Mucosa of descending colon (tissue), 3 donors: ENCODE measurements around the gene OBSCN. TPM values are rescaled to one million over a fixed set of nuclear protein-coding genes. Genes with fewer than 3 reads are reported as not detected.
A peak's percentile ranks its signal among the peaks of the same experiment; 100 is the strongest.

Source experiments
- ATAC-seq: fragments of 200-7000 bp; cut with Tn5 transposase; one replicate; pipeline ENCODE4 v1.9.1; 2020; ENCODE audit warnings: mild to moderate bottlenecking, moderate library complexity
- DNase-seq, 3 donors: peaks; one replicate each; pipeline ENCODE4 v3.0.0-alpha.2; 2020
- H3K36me3 ChIP-seq: fragments of 200-600 bp; one replicate; pipeline ENCODE4 v1.8.0; 2021; ENCODE audit warnings: low read depth, mild to moderate bottlenecking
- H3K4me1 ChIP-seq: fragments of 200-600 bp; one replicate; pipeline ENCODE4 v1.8.0; 2021; ENCODE audit warnings: low read depth, mild to moderate bottlenecking
- H3K4me3 ChIP-seq: fragments of 200-600 bp; one replicate; pipeline ENCODE4 v1.8.0; 2021; ENCODE audit warnings: mild to moderate bottlenecking
- H3K9me3 ChIP-seq: fragments of 200-600 bp; one replicate; pipeline ENCODE4 v1.8.0; 2021; ENCODE audit warnings: mild to moderate bottlenecking
- intact Hi-C, 2 donors: fragments of 100-400 bp; cut with DNase I in 1 of 2; cut with micrococcal nuclease in 1 of 2; formaldehyde crosslinking; loops; one replicate each; pipeline versions ENCODE4 v1.11.0 to v1.11.1; 2022; cut with DNase I, micrococcal nuclease
- total RNA-seq, 3 donors: library from RNA; stranded (reverse); fragmentation: NEBNext Ultra II Directional in 2 of 3; extraction: Animal tissue kit (Norgen Biotek cat#: 25700) in 2 of 3; gene quantifications; one replicate each; pipeline versions ENCODE4 v1.2.1 to v1.2.4, GENCODE V29; 2021 to 2023
- TF ChIP-seq, protein P1 (sequence below): fragments of 200-600 bp; IDR thresholded peaks from one replicate; pipeline ENCODE4 v1.8.0; 2022; ENCODE audit warnings: antibody characterized with exemption, mild to moderate bottlenecking
- donor health status: DM: no; HTN: no; CAD: no; lungs with moderate emphysema.
- donor health status: DM: no; HTN: no; CAD: no.
- donor health status: DM: no; HTN: yes; CAD: no.

OBSCN gene
- total RNA-seq, 3 donors from 2014 or later = 4.2 to 30.9 (median 7.5) TPM

DNA sequence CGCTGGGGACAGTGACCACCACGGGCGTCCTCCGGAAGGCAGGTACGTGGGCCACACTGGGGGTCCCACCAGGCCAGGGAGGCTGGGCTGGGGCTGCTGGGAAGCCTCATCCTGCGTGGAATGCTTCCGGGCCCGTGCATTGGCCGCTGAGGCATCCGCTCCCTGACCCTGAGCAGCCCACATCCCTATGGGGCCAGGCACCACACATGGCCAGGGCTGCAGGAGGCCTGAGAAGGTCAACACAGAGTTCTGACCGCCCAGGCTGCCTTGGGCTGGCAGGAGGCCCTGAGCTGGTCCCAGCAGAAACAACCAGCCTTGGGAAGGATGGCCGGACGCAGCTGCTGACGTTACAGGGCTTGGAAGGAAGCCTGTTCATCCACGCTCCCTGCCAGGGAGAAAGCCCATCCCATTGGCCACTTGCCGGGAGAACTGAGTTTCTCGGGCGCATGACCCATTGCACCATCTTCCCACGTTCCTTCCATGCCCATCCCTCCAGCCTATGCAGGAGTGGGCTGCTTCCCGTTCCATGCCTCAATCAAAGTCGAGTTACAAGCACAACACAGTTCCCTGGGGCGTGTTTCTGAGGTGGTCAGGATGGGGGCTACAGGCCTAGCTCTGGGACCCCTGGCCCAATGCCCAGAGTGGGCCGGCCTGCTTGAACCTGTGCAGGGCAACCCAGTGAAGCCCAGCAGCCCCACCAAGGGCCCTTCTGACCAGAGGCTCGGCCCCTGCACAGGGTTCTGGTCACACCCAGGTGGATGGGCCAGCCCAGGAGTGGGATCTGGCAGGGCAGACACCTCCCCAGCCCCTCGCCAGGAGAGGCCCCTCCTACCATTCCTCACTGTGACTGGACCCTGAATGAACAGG is 167.1 kb downstream of the OBSCN start:
- Histone ChIP-seq H3K4me1 (peaks cover 15% of the 10 kb centered on the region), H3K36me3 (no peaks in the 10 kb centered on the region), H3K4me3 (no peak overlapping the region), H3K9me3 (no peaks in the 10 kb centered on the region)
- intact Hi-C loops = no loop called here
- peak; percentile 8 for ATAC-seq
- peak; percentile 42 to 77 (median 65) for DNase-seq
- TF ChIP-seq, protein P1, sequence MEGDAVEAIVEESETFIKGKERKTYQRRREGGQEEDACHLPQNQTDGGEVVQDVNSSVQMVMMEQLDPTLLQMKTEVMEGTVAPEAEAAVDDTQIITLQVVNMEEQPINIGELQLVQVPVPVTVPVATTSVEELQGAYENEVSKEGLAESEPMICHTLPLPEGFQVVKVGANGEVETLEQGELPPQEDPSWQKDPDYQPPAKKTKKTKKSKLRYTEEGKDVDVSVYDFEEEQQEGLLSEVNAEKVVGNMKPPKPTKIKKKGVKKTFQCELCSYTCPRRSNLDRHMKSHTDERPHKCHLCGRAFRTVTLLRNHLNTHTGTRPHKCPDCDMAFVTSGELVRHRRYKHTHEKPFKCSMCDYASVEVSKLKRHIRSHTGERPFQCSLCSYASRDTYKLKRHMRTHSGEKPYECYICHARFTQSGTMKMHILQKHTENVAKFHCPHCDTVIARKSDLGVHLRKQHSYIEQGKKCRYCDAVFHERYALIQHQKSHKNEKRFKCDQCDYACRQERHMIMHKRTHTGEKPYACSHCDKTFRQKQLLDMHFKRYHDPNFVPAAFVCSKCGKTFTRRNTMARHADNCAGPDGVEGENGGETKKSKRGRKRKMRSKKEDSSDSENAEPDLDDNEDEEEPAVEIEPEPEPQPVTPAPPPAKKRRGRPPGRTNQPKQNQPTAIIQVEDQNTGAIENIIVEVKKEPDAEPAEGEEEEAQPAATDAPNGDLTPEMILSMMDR = no peak

GRCh38 chr1:228375578-228376261 is 167.9 kb downstream of the OBSCN start:
- Histone ChIP-seq H3K9me3 (no peaks in the 10 kb centered on the region), H3K4me3 (no peak overlapping the region), H3K4me1 (peaks cover 15% of the 10 kb centered on the region), H3K36me3 (no peaks in the 10 kb centered on the region)
- ATAC-seq (no peak), DNase-seq (peak in 2 of 3 donors; percentile 22 to 45)
- intact Hi-C loops = no loop called here
- TF ChIP-seq, protein P1 = no peak

GRCh38 chr1:228376262-228376628 is 168.4 kb downstream of the OBSCN start:
- H3K4me1 ChIP-seq = peaks cover 15% of the 10 kb centered on the region
- TF ChIP-seq, protein P1 = no peak
- H3K4me3 ChIP-seq = no peak overlapping the region
- DNase-seq (peak in 1 of 3 donors; percentile 3), ATAC-seq (no peak)
- no peaks in the 10 kb centered on the region for H3K36me3 ChIP-seq
- intact Hi-C loops = no loop called here
- no peaks in the 10 kb centered on the region for H3K9me3 ChIP-seq

GRCh38 chr1:228376651-228377631 is 169.1 kb downstream of the OBSCN start:
- intact Hi-C loops = no loop called here
- DNase-seq = peak in 2 of 3 donors; percentile 21 to 43
- Histone ChIP-seq H3K9me3 (no peaks in the 10 kb centered on the region), H3K4me1 (peaks cover 15% of the 10 kb centered on the region), H3K4me3 (no peak overlapping the region), H3K36me3 (no peaks in the 10 kb centered on the region)
- TF ChIP-seq, protein P1 = no peak
- no peak for ATAC-seq

DNA sequence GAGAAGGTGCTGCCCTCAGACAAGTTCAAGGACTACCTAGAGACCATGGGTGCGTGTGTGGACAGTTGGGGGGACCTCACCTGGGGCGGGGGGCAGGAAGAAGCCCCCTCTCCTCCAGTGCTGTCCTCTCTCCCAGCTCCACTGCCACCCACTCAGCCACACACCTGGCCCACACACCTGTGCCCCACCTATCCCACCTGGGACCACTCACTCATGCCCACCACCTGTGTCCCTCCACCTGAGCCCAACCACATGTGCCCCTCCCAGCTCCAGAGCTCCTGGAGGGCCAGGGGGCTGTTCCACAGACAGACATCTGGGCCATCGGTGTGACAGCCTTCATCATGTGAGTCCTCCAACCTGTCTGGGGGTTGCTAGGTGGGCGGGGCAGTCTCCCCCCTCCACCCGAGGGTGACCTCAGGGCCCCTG is 169.8 kb downstream of the OBSCN start:
- TF ChIP-seq, protein P1 = no peak
- intact Hi-C loops = no loop called here
- Histone ChIP-seq H3K4me1 (peaks cover 11% of the 10 kb centered on the region), H3K36me3 (no peaks in the 10 kb centered on the region), H3K4me3 (no peak overlapping the region), H3K9me3 (no peaks in the 10 kb centered on the region)
- ATAC-seq = no peak
- no peak for DNase-seq
